MM.1S (cell line): ENCODE measurements around the gene SLC25A6.

Source experiments
- DNase-seq: peaks from one replicate; pipeline ENCODE4 v3.0.0-alpha.2; 2015
- H2AFZ ChIP-seq: fragments of 300-600 bp; sonication (generic); 2 replicates; pipeline ENCODE4 v1.6.0; 2016; ENCODE audit warnings: antibody characterized with exemption, low read length
- H3F3A ChIP-seq: fragments of 300-600 bp; sonication (generic); 2 replicates; pipeline ENCODE4 v1.6.1; 2016; ENCODE audit warnings: mild to moderate bottlenecking, antibody characterized with exemption, low read length, moderate library complexity, mixed read lengths; ENCODE audit not compliant: insufficient read depth
- H3K27ac ChIP-seq: fragments of 300-600 bp; sonication (generic); 2 replicates; pipeline ENCODE4 v1.5.1; 2016; ENCODE audit warnings: mild to moderate bottlenecking, low read length
- H3K27me3 ChIP-seq: fragments of 300-600 bp; sonication (generic); replicated peaks from 2 replicates; pipeline ENCODE4 v1.6.0; 2016; ENCODE audit warnings: low read length; ENCODE audit not compliant: insufficient read depth
- H3K36me3 ChIP-seq: fragments of 300-600 bp; sonication (generic); replicated peaks from 2 replicates; pipeline ENCODE4 v1.6.1; 2016; ENCODE audit warnings: mild to moderate bottlenecking, low read length, mixed read lengths; ENCODE audit not compliant: insufficient read depth
- H3K4me1 ChIP-seq: fragments of 300-600 bp; sonication (generic); 2 replicates; pipeline ENCODE4 v1.6.1; 2016; ENCODE audit warnings: low read length, mixed read lengths
- H3K4me2 ChIP-seq: fragments of 300-600 bp; sonication (generic); 2 replicates; pipeline ENCODE4 v1.6.0; 2016; ENCODE audit warnings: low read depth, low read length
- H3K4me3 ChIP-seq: fragments of 300-600 bp; sonication (generic); 2 replicates; pipeline ENCODE4 v1.5.1; 2016; ENCODE audit warnings: low read length, mixed read lengths
- H3K79me2 ChIP-seq: fragments of 300-600 bp; sonication (generic); 2 replicates; pipeline ENCODE4 v1.6.1; 2016; ENCODE audit warnings: mixed run types, low read length, mixed read lengths
- H3K9ac ChIP-seq: fragments of 300-600 bp; sonication (generic); 2 replicates; pipeline ENCODE4 v1.6.1; 2016; ENCODE audit warnings: low read length, mixed read lengths
- H3K9me2 ChIP-seq: fragments of 300-600 bp; sonication (generic); replicated peaks from 2 replicates; pipeline ENCODE4 v1.6.1; 2016; ENCODE audit warnings: mild to moderate bottlenecking, low read length, mixed read lengths; ENCODE audit not compliant: insufficient read depth
- H3K9me3 ChIP-seq: fragments of 300-600 bp; sonication (generic); replicated peaks from 2 replicates; pipeline ENCODE4 v1.6.1; 2016; ENCODE audit warnings: mild to moderate bottlenecking, low read length, mixed read lengths; ENCODE audit not compliant: insufficient read depth
- H4K20me1 ChIP-seq: fragments of 300-600 bp; sonication (generic); 2 replicates; pipeline ENCODE4 v1.6.1; 2016; ENCODE audit warnings: mild to moderate bottlenecking, low read length, moderate library complexity, mixed read lengths; ENCODE audit not compliant: insufficient read depth
- CTCF ChIP-seq: fragments of 300-600 bp; sonication (generic); IDR thresholded peaks from 2 replicates; pipeline ENCODE4 v1.5.1; 2016; ENCODE audit warnings: antibody characterized with exemption, low read length, mixed read lengths
- EZH2 ChIP-seq: fragments of 300-600 bp; sonication (generic); optimal IDR thresholded peaks from 2 replicates; pipeline ENCODE3; 2017; ENCODE audit warnings: low read depth, mild to moderate bottlenecking, antibody characterized with exemption, low read length, mixed read lengths
- EZH2phosphoT487 ChIP-seq: fragments of 300-600 bp; sonication (generic); IDR thresholded peaks from 2 replicates; pipeline ENCODE4 v1.6.1; 2018; ENCODE audit warnings: antibody characterized with exemption, low read length

The SLC25A6 gene

GRCh38 chrX:1397001-1397400 is 5.1 kb upstream of the SLC25A6 start:
- peaks cover 30% of the 10 kb centered on the region for H3K79me2 ChIP-seq
- no peaks in the 10 kb centered on the region for H3K9me2 ChIP-seq
- H3K4me3 ChIP-seq: no peak overlapping the region

GRCh38 chrX:1395646-1396216 is 3.8 kb upstream of the SLC25A6 start:
- Histone ChIP-seq H3K9me3 (no peaks in the 10 kb centered on the region), H3F3A (peaks cover 5% of the 10 kb centered on the region; the same call in 1 of the 2 replicates), H2AFZ (no peak overlapping the region), H3K4me3 (no peak overlapping the region), H3K9me2 (no peaks in the 10 kb centered on the region), H4K20me1 (peaks cover 6% of the 10 kb centered on the region; the same call in 1 of the 2 replicates), H3K36me3 (no peaks in the 10 kb centered on the region; the same call in 1 of the 2 replicates), H3K27ac (no peak overlapping the region), H3K4me2 (no peak overlapping the region), H3K27me3 (no peaks in the 10 kb centered on the region), H3K9ac (no peak overlapping the region), H3K79me2 (peaks cover 42% of the 10 kb centered on the region), H3K4me1 (no peaks in the 10 kb centered on the region)
- TF ChIP-seq CTCF (no peak), EZH2phosphoT487 (no peak), EZH2 (no peak)
- DNase-seq: no peak

More at GRCh38 chrX:1397001-1397400, 5.1 kb upstream of the SLC25A6 start:
- Histone ChIP-seq H3K36me3 (no peaks in the 10 kb centered on the region), H2AFZ (no peak overlapping the region), H3K27me3 (no peaks in the 10 kb centered on the region), H3K27ac (no peak overlapping the region), H3K9me3 (no peaks in the 10 kb centered on the region), H3F3A (no peaks in the 10 kb centered on the region), H4K20me1 (no peaks in the 10 kb centered on the region), H3K4me2 (no peak overlapping the region), H3K4me1 (no peaks in the 10 kb centered on the region), H3K9ac (no peak overlapping the region)
- TF ChIP-seq EZH2 (no peak), EZH2phosphoT487 (no peak), CTCF (no peak)
- no peak for DNase-seq

GRCh38 chrX:1394731-1395501 is 3.0 kb upstream of the SLC25A6 start:
- DNase-seq: no peak
- H3K27me3 ChIP-seq: no peaks in the 10 kb centered on the region
- no peak overlapping the region for H3K4me2 ChIP-seq
- peaks cover 5% of the 10 kb centered on the region; the same call in 1 of the 2 replicates for H3F3A ChIP-seq
- no peak overlapping the region for H3K27ac ChIP-seq
- H3K4me3 ChIP-seq: no peak overlapping the region
- H3K9ac ChIP-seq: no peak overlapping the region
- no peaks in the 10 kb centered on the region for H3K4me1 ChIP-seq
- H3K9me2 ChIP-seq: no peaks in the 10 kb centered on the region
- no peaks in the 10 kb centered on the region; the same call in 1 of the 2 replicates for H3K36me3 ChIP-seq
- no peaks in the 10 kb centered on the region for H3K9me3 ChIP-seq
- H2AFZ ChIP-seq: no peak overlapping the region
- peaks cover 14% of the 10 kb centered on the region; the same call in 1 of the 2 replicates for H4K20me1 ChIP-seq
- H3K79me2 ChIP-seq: peaks cover 50% of the 10 kb centered on the region
- TF ChIP-seq CTCF (no peak), EZH2phosphoT487 (no peak), EZH2 (no peak)
